HepG2 (cell line): ENCODE data around the gene RGS7.
"Not testable (repeated sequence)": the region's sequence is repeated elsewhere in the genome, so short reads cannot be mapped to it uniquely, and the experiment has no call there.

Experiments
- MXI1 ChIP-seq: IDR thresholded peaks from 3 replicates; pipeline ENCODE4 v1.6.1; 2012; ENCODE audit warnings: low read depth, low read length, inconsistent platforms, borderline replicate concordance
- MYPOP ChIP-seq: sonication (generic); formaldehyde crosslinking; IDR thresholded peaks from 2 replicates; pipeline ENCODE4 v1.8.1; 2023; ENCODE audit warnings: mild to moderate bottlenecking, moderate library complexity, missing genetic modification reagents
- TCF12 ChIP-seq, 2 experiments: fragments of 450-650 bp in 1 of 2; sonication (generic) in 1 of 2; formaldehyde crosslinking in 1 of 2; IDR thresholded peaks; 2 replicates each; pipeline versions ENCODE4 v1.6.1 to v1.8.0; 2017 to 2022; ENCODE audit warnings: antibody characterized with exemption in 1 of 2, mild to moderate bottlenecking in 1 of 2, missing genetic modification reagents in 1 of 2, moderate library complexity in 1 of 2
- ZKSCAN8 ChIP-seq: IDR thresholded peaks from 2 replicates; pipeline ENCODE4 v1.6.1; 2016; ENCODE audit warnings: borderline replicate concordance, missing genetic modification reagents, missing compliant biosample characterization

GRCh38 chr1:241088075-241088474 lies 268.9 kb downstream of the RGS7 start:
- TF ChIP-seq MXI1; ZKSCAN8 (CRISPR knock-in tag); TCF12 (IDR thresholded peaks at IDR 0.05); TCF12 (CRISPR knock-in tag; IDR thresholded peaks at IDR 0.05); MYPOP (CRISPR knock-in tag): not testable (repeated sequence)
